Ectodermal cell (in vitro differentiated cells): ENCODE measurements around the gene NOS1. TPM values are rescaled to one million over a fixed set of nuclear protein-coding genes. Genes with fewer than 3 reads are reported as not detected.
A peak's percentile ranks its signal among the peaks of the same experiment; 100 is the strongest.
"Not testable (repeated sequence)": the region's sequence is repeated elsewhere in the genome, so short reads cannot be mapped to it uniquely, and the experiment has no call there.

Experiments
- H3K27ac ChIP-seq: 2 replicates; pipeline ENCODE4 v1.7.0; 2013; ENCODE audit warnings: mild to moderate bottlenecking, low read depth, low read length; ENCODE audit not compliant: insufficient read depth, poor library complexity, severe bottlenecking
- H3K27me3 ChIP-seq: 2 replicates; pipeline ENCODE4 v1.7.0; 2013; ENCODE audit warnings: mild to moderate bottlenecking, low read length; ENCODE audit not compliant: insufficient read depth, control insufficient read depth, poor library complexity, severe bottlenecking
- H3K36me3 ChIP-seq: one replicate; pipeline ENCODE4 v1.7.0; 2013; ENCODE audit warnings: low read length; ENCODE audit not compliant: control insufficient read depth, insufficient read depth
- H3K4me1 ChIP-seq: one replicate; pipeline ENCODE4 v1.7.0; 2013; ENCODE audit warnings: low read length; ENCODE audit not compliant: control insufficient read depth, insufficient read depth
- H3K4me3 ChIP-seq: 2 replicates; pipeline ENCODE4 v1.7.0; 2013; ENCODE audit warnings: low read depth, low read length, control low read depth; ENCODE audit not compliant: insufficient read depth
- H3K9me3 ChIP-seq: 2 replicates; pipeline ENCODE4 v1.7.0; 2013; ENCODE audit warnings: mild to moderate bottlenecking, low read length, moderate library complexity; ENCODE audit not compliant: control insufficient read depth
- WGBS, 2 experiments: methylation state at CpG; one replicate each; pipeline ENCODE4 v1.1.7; 2013; ENCODE audit warnings: missing lambda C conversion rate in 2 of 2; 5-methylcytosine and 5-hydroxymethylcytosine counted together
- polyA plus RNA-seq, 4 experiments: library from polyadenylated mRNA; stranded (reverse); fragments of 50-300 nt; gene quantifications; one replicate each; pipeline ENCODE4 v1.2.3, GENCODE V29; 2013

Gene NOS1
- polyA plus RNA-seq (2013, experiment 1 of 4), result 0.54 TPM
- 0.34 TPM for polyA plus RNA-seq (2013, experiment 2 of 4)
- polyA plus RNA-seq (2013, experiment 3 of 4), result 0.21 TPM
- 0.24 TPM for polyA plus RNA-seq (2013, experiment 4 of 4)

GRCh38 chr12:117361347-117361751 is at the start of gene NOS1:
NOS1 (minus strand) TSS chr12:117361626; CDS start chr12:117331069, 30,557 bp downstream.
- Histone ChIP-seq H3K4me1 (peaks cover 3% of the 10 kb centered on the region), H3K27me3 (peaks cover 94% of the 10 kb centered on the region), H3K9me3 (no peaks in the 10 kb centered on the region), H3K27ac (no peak within 1 kb of the TSS), H3K36me3 (no peaks in the 10 kb centered on the region), H3K4me3 (peak within 1 kb of the TSS; percentile 57)
- 0 to 1% methylated on average over 26 of the region's 33 CpGs for WGBS, 2 experiments

- no peak overlapping the region for H3K27ac ChIP-seq
Observed at GRCh38 chr12:117409286-117409685, 47.9 kb upstream of the NOS1 start.

GRCh38 chr12:117408161-117408791 is 46.9 kb upstream of the NOS1 start:
- H3K4me3 ChIP-seq, result no peak overlapping the region
- WGBS, 2 experiments, result 59 to 65% methylated on average over 11 of the region's 11 CpGs
- peaks cover 10% of the 10 kb centered on the region for H3K4me1 ChIP-seq
- H3K36me3 ChIP-seq, result no peaks in the 10 kb centered on the region
- no peaks in the 10 kb centered on the region for H3K27me3 ChIP-seq
- H3K9me3 ChIP-seq, result no peaks in the 10 kb centered on the region
- no peak overlapping the region for H3K27ac ChIP-seq

More at GRCh38 chr12:117409286-117409685, 47.9 kb upstream of the NOS1 start:
- no peaks in the 10 kb centered on the region for H3K9me3 ChIP-seq
- peaks cover 10% of the 10 kb centered on the region for H3K4me1 ChIP-seq
- H3K4me3 ChIP-seq, result no peak overlapping the region
- H3K36me3 ChIP-seq, result no peaks in the 10 kb centered on the region
- H3K27me3 ChIP-seq, result no peaks in the 10 kb centered on the region

- H3K4me1 ChIP-seq, result peaks cover 10% of the 10 kb centered on the region
- no peaks in the 10 kb centered on the region for H3K27me3 ChIP-seq
- H3K4me3 ChIP-seq, result no peak overlapping the region
- H3K27ac ChIP-seq, result no peak overlapping the region
- H3K36me3 ChIP-seq, result no peaks in the 10 kb centered on the region
- no peaks in the 10 kb centered on the region for H3K9me3 ChIP-seq
- 92 to 93% methylated on average over 7 of the region's 7 CpGs for WGBS, 2 experiments
Observed at GRCh38 chr12:117404940-117405339, 43.5 kb upstream of the NOS1 start.

GRCh38 chr12:117404203-117404853 is 42.9 kb upstream of the NOS1 start:
- Histone ChIP-seq H3K4me3 (no peak overlapping the region), H3K36me3 (no peaks in the 10 kb centered on the region), H3K27ac (no peak overlapping the region), H3K27me3 (no peaks in the 10 kb centered on the region), H3K9me3 (no peaks in the 10 kb centered on the region), H3K4me1 (peaks cover 10% of the 10 kb centered on the region)
- 96 to 97% methylated on average over 4 of the region's 4 CpGs for WGBS, 2 experiments

- WGBS, 2 experiments, result 93% methylated on average over 3 of the region's 3 CpGs
- no peak overlapping the region for H3K4me3 ChIP-seq
- peaks cover 10% of the 10 kb centered on the region for H3K4me1 ChIP-seq
- H3K36me3 ChIP-seq, result no peaks in the 10 kb centered on the region
- H3K27ac ChIP-seq, result no peak overlapping the region
- H3K27me3 ChIP-seq, result no peaks in the 10 kb centered on the region
- no peaks in the 10 kb centered on the region for H3K9me3 ChIP-seq
Observed at GRCh38 chr12:117403586-117404139, 42.2 kb upstream of the NOS1 start.

- WGBS, 2 experiments, result 77 to 79% methylated on average over 4 of the region's 4 CpGs
- Histone ChIP-seq H3K36me3 (no peaks in the 10 kb centered on the region), H3K27ac (no peak overlapping the region), H3K4me3 (no peak overlapping the region), H3K4me1 (no peaks in the 10 kb centered on the region), H3K9me3 (no peaks in the 10 kb centered on the region), H3K27me3 (no peaks in the 10 kb centered on the region)
Observed at GRCh38 chr12:117402363-117402762, 40.9 kb upstream of the NOS1 start.

- Histone ChIP-seq H3K4me3 (no peak overlapping the region), H3K27me3 (no peaks in the 10 kb centered on the region), H3K36me3 (no peaks in the 10 kb centered on the region), H3K9me3 (no peaks in the 10 kb centered on the region), H3K4me1 (no peaks in the 10 kb centered on the region), H3K27ac (no peak overlapping the region)
- 69 to 84% methylated on average over 2 of the region's 2 CpGs for WGBS, 2 experiments
Observed at GRCh38 chr12:117400912-117401311, 39.5 kb upstream of the NOS1 start.

GRCh38 chr12:117398482-117398881 is 37.1 kb upstream of the NOS1 start:
- H3K4me1 ChIP-seq, H3K4me3 ChIP-seq, H3K36me3 ChIP-seq: not testable (repeated sequence)

GRCh38 chr12:117395766-117396165 is 34.3 kb upstream of the NOS1 start:
- H3K4me1 ChIP-seq, result no peaks in the 10 kb centered on the region
- H3K27ac ChIP-seq, result no peak overlapping the region
- no peaks in the 10 kb centered on the region for H3K36me3 ChIP-seq
- no peaks in the 10 kb centered on the region for H3K27me3 ChIP-seq
- H3K9me3 ChIP-seq, result no peaks in the 10 kb centered on the region
- no peak overlapping the region for H3K4me3 ChIP-seq

More at GRCh38 chr12:117398482-117398881, 37.1 kb upstream of the NOS1 start:
- H3K27me3 ChIP-seq, H3K27ac ChIP-seq, H3K9me3 ChIP-seq: not testable (repeated sequence)
